ENCODE data around the gene MYO18B.

DNA sequence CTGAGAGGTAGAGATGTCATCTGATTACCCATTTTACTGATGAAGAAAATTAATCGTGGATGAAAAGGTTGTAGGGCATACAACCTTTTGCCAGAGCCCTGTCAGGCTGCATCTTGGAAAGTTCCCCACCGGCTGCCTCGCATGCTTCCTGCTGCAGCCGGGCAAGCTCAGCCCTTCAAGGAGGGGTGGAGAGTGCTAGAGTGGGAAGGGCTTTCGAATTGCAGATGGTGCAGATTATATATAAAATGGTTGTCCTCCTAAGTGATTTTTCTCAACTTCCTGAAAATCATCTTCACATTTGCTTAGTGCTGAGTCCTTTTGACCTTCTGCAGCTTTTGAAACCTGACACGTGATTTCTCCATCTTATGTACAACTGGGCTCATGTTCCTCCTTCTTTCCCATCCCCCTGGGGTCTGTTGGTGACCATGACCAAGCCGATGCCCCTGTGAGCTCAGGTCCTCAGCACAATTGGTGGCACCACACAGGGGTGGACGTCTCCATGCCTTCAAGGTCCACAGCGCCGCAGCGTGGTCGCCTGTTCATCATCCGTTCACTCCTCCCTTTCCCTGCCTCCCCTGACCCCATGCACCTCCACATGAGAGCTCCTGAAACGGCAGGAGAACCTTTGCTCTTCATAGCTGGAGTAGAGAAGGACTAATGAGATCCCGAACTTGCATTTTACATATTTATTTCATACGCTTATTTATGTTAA is 47.6 kb upstream of the MYO18B start:
- TF ChIP-seq, protein P1, sequence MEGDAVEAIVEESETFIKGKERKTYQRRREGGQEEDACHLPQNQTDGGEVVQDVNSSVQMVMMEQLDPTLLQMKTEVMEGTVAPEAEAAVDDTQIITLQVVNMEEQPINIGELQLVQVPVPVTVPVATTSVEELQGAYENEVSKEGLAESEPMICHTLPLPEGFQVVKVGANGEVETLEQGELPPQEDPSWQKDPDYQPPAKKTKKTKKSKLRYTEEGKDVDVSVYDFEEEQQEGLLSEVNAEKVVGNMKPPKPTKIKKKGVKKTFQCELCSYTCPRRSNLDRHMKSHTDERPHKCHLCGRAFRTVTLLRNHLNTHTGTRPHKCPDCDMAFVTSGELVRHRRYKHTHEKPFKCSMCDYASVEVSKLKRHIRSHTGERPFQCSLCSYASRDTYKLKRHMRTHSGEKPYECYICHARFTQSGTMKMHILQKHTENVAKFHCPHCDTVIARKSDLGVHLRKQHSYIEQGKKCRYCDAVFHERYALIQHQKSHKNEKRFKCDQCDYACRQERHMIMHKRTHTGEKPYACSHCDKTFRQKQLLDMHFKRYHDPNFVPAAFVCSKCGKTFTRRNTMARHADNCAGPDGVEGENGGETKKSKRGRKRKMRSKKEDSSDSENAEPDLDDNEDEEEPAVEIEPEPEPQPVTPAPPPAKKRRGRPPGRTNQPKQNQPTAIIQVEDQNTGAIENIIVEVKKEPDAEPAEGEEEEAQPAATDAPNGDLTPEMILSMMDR (IDR thresholded peaks at IDR 0.05) = no peak
- no peak for TF ChIP-seq POLR2A (IDR thresholded peaks at IDR 0.05)

All from right lobe of liver (tissue), 4 donors.